HG02943 (cell line): ENCODE measurements around the gene PDLIM3.
"Not testable (repeated sequence)": the region's sequence is repeated elsewhere in the genome, so short reads cannot be mapped to it uniquely, and the experiment has no call there.

Source experiments
- ATAC-seq: cut with Tn5 transposase; IDR thresholded peaks from one replicate; pipeline ENCODE4 v1.9.1; 2021; ENCODE audit warnings: mild to moderate bottlenecking, low read depth, moderate library complexity; ENCODE audit not compliant: unreplicated experiment

PDLIM3 gene

GRCh38 chr4:185522451-185522850 is 12.9 kb downstream of the PDLIM3 start:
- no peak for ATAC-seq

DNA sequence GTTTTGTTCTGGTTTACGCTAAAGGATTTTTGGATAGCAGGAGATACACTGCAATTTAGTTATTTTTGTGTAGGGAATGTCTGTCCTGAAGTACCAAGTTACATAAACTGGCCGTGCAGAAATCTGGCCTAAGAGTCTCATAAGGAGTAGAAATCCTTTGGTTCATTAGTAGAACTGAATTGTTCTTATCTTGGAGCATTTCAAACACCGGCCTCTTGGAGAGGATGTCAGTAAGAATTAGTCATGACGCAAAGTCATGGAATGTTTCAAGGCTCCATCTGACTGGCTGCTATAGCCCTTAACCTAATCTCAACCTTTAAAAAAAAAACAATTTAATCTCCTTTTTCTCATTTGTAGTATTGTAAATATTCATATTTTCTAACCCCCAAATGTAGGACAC is 15.2 kb downstream of the PDLIM3 start:
- ATAC-seq: no peak

- ATAC-seq: no peak
Observed at GRCh38 chr4:185518494-185518893, 16.8 kb downstream of the PDLIM3 start.

DNA sequence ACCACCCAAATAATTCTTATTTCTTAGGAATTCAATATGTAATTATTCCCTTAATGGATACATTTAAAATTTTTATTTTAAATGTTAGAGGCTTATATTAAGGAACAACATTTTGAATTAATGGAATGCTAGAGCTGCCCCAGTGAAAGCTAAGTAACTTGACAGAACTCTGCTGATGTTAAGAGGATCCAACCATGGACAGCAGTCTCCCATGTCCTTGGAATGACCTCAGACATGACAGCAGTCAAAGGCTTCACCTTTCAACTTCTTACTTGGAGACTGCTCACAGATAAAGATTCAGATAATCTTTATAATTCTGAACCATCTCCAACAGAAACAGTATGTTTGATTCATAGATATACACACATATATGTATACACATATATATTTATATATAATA is 17.2 kb downstream of the PDLIM3 start:
- ATAC-seq: no peak

GRCh38 chr4:185515248-185515647 is 20.1 kb downstream of the PDLIM3 start:
- ATAC-seq: no peak

- ATAC-seq: no peak
Observed at GRCh38 chr4:185514182-185514697, 21.1 kb downstream of the PDLIM3 start.

DNA sequence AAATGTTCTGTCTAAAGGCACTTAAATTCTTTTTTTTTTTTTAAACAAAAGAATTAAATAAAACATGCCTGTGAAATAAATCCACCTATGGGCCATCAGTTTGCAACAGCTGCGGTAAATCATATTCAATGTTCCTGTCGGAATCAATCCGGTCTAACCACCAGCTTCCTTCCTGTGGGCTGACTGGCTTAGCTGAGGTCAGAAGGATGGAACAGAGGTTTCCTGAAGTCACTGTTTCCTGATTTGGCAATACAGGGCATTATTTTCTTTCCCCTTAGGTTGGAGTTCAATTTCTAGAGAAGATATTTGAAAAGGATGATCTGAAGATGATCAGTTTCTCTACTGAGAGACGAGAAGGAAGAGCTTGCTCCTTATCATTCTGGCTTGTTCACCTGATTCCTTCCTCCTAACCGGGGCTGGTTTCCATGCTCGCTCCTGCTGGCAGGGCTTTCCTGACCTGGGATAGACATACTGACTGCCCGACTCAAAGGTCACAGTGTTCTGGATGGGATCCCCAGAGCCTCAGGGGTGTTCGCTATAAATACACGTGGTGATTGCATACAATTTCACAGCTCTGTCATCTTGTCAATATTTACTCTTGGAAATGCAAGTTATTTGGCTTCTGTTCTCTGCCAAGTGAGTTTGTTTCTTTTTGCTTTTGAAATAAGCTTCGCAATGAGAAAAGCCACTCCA is 21.7 kb downstream of the PDLIM3 start:
- ATAC-seq: no peak

DNA sequence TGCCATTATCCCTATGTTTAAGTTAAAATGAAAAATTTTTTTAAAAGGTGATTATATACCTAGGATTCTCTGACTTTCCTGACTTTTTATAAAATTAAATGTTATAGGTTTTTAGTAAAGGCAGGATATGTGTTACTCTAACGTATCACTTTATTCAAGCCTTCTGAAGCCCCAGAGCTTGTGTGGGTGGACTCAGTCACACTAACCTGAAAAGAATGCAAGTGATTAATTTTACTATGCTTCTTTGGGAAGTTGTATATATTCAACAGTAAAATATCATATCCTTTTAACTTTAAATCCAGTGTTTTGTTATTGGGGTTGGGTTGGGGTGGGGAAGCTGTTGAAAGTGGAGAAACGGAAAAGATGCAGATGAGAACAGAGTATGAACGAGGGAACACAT is 22.8 kb downstream of the PDLIM3 start:
- ATAC-seq: no peak

- ATAC-seq: not testable (repeated sequence)
Observed at GRCh38 chr4:185511243-185511642, 24.1 kb downstream of the PDLIM3 start.

- no peak for ATAC-seq
Observed at GRCh38 chr4:185510806-185511205, 24.5 kb downstream of the PDLIM3 start.

GRCh38 chr4:185508181-185508580 is 27.1 kb downstream of the PDLIM3 start:
- no peak for ATAC-seq

DNA sequence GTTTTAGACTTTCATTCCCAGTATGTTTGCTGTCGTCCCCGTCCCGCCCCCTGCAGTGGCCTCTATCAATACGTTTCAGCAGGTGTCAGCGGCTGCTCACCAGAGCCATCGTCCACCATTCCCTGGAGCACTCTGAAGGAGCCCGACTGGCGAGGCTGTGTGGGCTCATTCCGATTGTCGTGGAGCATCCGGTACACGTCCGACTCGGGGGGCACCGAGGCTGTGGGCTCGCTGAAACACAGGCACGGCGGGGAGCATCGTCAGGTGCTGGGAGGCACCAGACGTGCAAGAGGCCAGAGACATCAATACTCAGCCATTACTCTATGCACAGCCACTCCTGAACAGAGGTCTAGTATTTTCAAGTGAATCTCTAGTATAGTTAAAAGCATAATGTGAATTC is 28.9 kb downstream of the PDLIM3 start:
- ATAC-seq: no peak

GRCh38 chr4:185504098-185505047 is 30.9 kb downstream of the PDLIM3 start:
- ATAC-seq: no peak

- no peak for ATAC-seq
Observed at GRCh38 chr4:185502386-185502785, 32.9 kb downstream of the PDLIM3 start.

DNA sequence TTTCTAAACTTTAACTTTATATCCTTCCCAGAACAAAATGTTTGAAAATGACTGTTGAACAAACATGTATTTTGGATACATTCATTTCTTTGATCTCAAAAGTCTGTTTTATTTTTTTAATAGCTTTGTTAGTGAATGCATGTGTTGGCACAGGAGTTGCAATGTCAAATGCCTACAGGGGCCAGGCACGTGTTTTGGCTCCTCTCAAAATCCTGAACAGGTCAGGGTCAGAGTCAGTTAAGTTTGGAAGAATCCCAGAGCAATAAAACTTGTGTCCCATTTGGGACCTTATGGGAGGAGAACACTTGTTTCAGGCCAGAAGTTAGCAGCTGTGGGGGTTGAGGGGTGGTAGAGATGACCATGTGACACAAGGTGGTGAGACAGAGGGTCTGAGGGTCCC is 34.7 kb downstream of the PDLIM3 start:
- no peak for ATAC-seq

GRCh38 chr4:185500035-185500434 is 35.3 kb downstream of the PDLIM3 start:
- ATAC-seq: no peak

DNA sequence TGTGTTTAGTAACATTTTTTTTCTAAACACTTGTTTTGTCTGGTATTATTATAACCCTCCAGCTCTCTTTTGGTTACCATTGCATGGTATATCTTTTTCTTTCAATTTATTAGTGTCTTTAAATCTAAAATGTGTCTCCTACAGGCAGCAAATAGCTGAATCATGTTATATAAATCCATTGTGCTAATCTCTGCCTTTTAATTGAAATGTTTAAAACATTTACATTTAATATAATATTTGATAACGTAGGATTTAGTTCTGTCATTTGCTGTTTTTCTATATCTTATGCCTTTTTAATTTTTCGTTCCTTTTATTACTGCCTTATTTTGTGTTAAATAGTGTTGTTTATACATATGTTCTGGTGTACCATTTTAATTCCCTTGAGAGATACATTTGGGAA is 46.7 kb downstream of the PDLIM3 start:
- ATAC-seq: no peak

DNA sequence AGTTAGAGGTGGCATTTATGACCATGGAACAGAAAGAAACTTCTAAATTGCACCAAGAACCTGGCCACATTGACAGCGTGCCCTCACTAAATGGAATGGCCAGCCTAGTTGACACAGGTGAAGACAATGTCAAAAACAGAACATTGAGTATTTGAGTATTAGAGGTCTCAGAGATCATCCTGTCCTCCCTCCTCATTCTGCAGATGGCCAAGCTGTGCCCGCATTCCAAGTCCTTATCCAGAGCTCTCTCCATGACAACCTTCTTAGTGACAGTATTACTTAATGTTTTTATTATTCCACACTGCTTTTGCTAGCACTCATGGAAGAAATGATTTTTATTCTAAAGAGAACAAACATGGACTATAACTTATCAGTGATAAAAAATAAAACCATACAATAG is 53.9 kb downstream of the PDLIM3 start:
- ATAC-seq: no peak

- ATAC-seq: peak; percentile 20
Observed at GRCh38 chr4:185480016-185480732, 55.1 kb downstream of the PDLIM3 start.

DNA sequence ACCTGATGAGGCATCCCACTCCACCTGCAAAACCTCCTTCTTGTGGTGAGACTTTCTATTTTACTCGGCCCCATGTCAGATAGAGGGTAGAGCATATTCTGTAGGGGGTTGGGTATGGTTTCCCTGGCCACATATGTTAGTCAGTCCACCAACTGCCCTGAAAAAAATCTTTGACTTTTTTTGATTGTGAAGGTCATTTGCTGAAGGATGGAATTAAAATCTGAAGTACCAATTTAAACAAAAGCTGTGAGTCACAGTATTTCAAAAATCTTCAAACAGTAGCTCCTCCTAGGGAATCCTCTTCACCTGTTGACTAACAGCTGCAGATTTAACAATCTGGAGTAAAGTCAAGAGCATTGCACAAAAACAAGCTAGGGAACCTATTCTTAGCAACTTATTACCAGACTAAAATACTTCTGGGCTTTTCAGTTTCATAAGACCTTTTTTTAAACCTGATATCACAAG is 55.8 kb downstream of the PDLIM3 start:
- peak; percentile 89 for ATAC-seq

DNA sequence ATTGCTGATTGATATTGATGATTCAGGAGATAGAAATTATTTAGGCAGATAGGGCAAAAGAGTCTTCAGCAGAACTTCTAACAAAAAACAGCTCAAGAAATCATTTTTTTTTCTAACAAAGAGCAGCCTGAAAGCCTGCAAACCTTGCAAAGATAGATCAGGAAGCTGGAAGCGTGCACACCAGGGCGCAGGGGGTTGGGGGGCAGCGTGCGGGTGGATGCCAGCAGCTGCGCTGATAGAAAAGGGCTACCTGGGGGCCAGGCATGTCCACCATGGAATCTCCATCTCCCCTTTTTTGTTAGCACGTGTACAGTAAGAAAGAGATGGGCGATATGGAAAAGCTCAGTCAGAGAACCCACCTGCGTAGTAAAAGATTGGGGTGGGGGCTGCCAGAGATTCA is 62.1 kb downstream of the PDLIM3 start:
- ATAC-seq: no peak
